Spleen (tissue), 7 donors: ENCODE measurements around the gene INA.

Experiments used
- POLR2A ChIP-seq, 3 donors: fragments of 450-650 bp; IDR thresholded peaks; one replicate each; pipeline ENCODE4 v1.5.1; 2017; ENCODE audit warnings: antibody characterized with exemption in 3 of 3, mild to moderate bottlenecking in 1 of 3
- TF ChIP-seq, protein P1 (sequence below), 11 experiments: fragments of 200-600 bp in 7 of 11; fragments of 450-650 bp in 4 of 11; sonication (generic) in 4 of 11; IDR thresholded peaks in 8 of 11; conservative IDR thresholded peaks in 3 of 11; 1 replicate in 7 of 11; 2 replicates in 4 of 11; pipeline versions ENCODE4 v1.4.0 to v1.8.0; 2016 to 2021; ENCODE audit warnings: antibody characterized with exemption in 11 of 11, inconsistent platforms in 4 of 11, mild to moderate bottlenecking in 1 of 11
- donor health status: DM: no; HTN: no; CAD: no; lungs with moderate emphysema.
- donor health status: DM: no; HTN: no; CAD: no.
- donor health status: DM: no; HTN: no; CAD: no.

DNA sequence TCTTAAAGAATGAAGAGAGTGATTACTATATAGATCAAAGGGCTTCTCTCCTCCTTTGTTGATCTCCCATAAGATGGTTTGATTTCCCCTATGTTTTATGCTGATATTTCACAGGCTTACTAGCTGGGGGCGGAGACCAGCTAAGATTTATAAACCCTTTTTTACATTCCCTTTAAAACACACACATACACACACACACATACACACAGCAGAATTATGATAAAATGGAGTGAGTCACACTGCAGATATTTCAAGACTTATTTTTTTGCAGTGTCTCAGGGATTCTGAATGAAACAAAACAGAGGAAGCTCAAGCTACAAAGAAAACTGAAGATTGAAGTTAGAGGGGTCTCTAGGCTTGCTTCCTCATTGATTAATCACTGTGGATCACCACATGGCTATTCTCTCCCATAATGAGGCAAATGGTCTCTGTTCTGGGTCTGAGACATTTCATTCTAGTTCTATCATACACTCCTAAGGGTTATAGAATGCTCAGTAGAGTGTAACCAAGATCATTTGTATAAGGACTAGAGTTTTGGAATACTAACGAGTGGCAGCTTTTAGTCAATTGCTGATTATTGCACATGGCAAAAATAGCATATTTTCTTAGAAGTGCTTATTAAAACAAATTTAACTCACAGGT is 18.6 kb downstream of the INA start:
- TF ChIP-seq, protein P1, sequence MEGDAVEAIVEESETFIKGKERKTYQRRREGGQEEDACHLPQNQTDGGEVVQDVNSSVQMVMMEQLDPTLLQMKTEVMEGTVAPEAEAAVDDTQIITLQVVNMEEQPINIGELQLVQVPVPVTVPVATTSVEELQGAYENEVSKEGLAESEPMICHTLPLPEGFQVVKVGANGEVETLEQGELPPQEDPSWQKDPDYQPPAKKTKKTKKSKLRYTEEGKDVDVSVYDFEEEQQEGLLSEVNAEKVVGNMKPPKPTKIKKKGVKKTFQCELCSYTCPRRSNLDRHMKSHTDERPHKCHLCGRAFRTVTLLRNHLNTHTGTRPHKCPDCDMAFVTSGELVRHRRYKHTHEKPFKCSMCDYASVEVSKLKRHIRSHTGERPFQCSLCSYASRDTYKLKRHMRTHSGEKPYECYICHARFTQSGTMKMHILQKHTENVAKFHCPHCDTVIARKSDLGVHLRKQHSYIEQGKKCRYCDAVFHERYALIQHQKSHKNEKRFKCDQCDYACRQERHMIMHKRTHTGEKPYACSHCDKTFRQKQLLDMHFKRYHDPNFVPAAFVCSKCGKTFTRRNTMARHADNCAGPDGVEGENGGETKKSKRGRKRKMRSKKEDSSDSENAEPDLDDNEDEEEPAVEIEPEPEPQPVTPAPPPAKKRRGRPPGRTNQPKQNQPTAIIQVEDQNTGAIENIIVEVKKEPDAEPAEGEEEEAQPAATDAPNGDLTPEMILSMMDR (IDR thresholded peaks at IDR 0.05 in 8 of 11, conservative IDR thresholded peaks at IDR 0.05 in 3 of 11), result no peak
- TF ChIP-seq POLR2A (IDR thresholded peaks at IDR 0.05), result no peak
